Activated naive CD4-positive, alpha-beta T cell treated with anti-CD3 and anti-CD28 coated beads for 36 hours (primary cell): ENCODE measurements around the gene MNT. TPM values are rescaled to one million over a fixed set of nuclear protein-coding genes. Genes with fewer than 3 reads are reported as not detected.
"Not testable (repeated sequence)": the region's sequence is repeated elsewhere in the genome, so short reads cannot be mapped to it uniquely, and the experiment has no call there.

ENCODE experiments used
- CTCF ChIA-PET: fragments of 350-600 bp; sonication (Branson Sonifier 250); formaldehyde crosslinking; loops from one replicate; lab custom pipeline; 2021; ENCODE audit warnings: antibody characterized with exemption; lab: Charles Lee
- DNase-seq: peaks from one replicate; pipeline ENCODE4 v3.0.0-alpha.2; 2020
- H3K27ac Mint-ChIP-seq: one replicate; pipeline ENCODE4 v1.8.0; 2021; ENCODE audit warnings: mild to moderate bottlenecking, mixed read lengths
- H3K27me3 Mint-ChIP-seq: one replicate; pipeline ENCODE4 v1.8.0; 2021; ENCODE audit warnings: low read depth, mixed read lengths
- H3K36me3 Mint-ChIP-seq: one replicate; pipeline ENCODE4 v1.8.0; 2021; ENCODE audit warnings: low read depth, mixed read lengths
- H3K4me1 Mint-ChIP-seq: one replicate; pipeline ENCODE4 v1.8.0; 2021; ENCODE audit warnings: low read depth, mixed read lengths
- H3K4me3 Mint-ChIP-seq: one replicate; pipeline ENCODE4 v1.8.0; 2021; ENCODE audit warnings: mild to moderate bottlenecking, moderate library complexity, mixed read lengths
- H3K9me3 Mint-ChIP-seq: one replicate; pipeline ENCODE4 v1.8.0; 2021; ENCODE audit warnings: mixed read lengths
- intact Hi-C: fragments of 100-400 bp; cut with micrococcal nuclease; formaldehyde crosslinking; loops from one replicate; pipeline ENCODE4 v1.15.1; 2023
- total RNA-seq, 2 experiments: library from RNA; stranded (reverse); gene quantifications; one replicate each; pipeline ENCODE4 v1.2.3, GENCODE V29; 2021

Gene MNT, protein sequence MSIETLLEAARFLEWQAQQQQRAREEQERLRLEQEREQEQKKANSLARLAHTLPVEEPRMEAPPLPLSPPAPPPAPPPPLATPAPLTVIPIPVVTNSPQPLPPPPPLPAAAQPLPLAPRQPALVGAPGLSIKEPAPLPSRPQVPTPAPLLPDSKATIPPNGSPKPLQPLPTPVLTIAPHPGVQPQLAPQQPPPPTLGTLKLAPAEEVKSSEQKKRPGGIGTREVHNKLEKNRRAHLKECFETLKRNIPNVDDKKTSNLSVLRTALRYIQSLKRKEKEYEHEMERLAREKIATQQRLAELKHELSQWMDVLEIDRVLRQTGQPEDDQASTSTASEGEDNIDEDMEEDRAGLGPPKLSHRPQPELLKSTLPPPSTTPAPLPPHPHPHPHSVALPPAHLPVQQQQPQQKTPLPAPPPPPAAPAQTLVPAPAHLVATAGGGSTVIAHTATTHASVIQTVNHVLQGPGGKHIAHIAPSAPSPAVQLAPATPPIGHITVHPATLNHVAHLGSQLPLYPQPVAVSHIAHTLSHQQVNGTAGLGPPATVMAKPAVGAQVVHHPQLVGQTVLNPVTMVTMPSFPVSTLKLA
- 10 to 100 TPM; 13.1 to 17.0 TPM for total RNA-seq

DNA sequence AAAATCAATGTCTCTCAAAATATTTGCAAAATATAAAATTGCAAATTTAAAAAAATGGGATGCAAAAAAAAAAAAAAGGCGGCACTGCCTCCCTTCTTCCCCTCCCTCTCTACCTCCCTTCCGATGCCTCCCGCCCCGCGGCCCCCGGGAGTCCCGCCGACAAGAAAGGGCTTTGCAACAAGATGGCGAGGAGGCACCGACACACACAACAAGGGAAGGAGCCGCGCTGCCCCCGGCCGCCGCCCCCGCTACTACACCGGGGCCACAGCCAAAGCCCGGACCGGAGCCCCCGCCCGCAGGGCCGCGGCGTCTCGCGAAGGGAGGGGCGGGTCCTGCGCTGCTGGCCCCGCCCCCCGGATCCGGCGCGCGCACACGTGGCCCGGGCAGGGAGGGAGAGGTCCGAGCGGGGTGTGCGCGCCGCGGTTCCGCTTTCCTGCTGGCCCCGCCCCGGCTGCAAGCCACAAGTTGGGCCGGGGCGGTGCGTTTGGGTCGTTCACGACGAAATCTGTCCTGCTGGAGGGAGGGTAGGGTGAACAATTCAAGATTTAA lies at the start of gene MNT:
Gene MNT (minus strand): TSS at position 184 of the 549 bp plus-strand sequence. CDS start 348 bp downstream, outside the sequence.
- H3K27ac Mint-ChIP-seq = peak within 1 kb of the TSS; percentile 96
- DNase-seq = peak; percentile 93
- intact Hi-C loops = loop anchor here (1.0 to 5.0 kb wide), 11 partner anchors 9 to 684 kb away; partner anchors contain the start of genes CLUH, METTL16, SGSM2 and SMG6
- H3K9me3 Mint-ChIP-seq = no peaks in the 10 kb centered on the region
- peak within 1 kb of the TSS; percentile 98 for H3K4me3 Mint-ChIP-seq
- H3K27me3 Mint-ChIP-seq = no peaks in the 10 kb centered on the region
- H3K36me3 Mint-ChIP-seq = no peaks in the 10 kb centered on the region
- CTCF ChIA-PET = interaction anchor here (4.5 kb wide), 1 partner anchor 18 kb away, joined by 26 read pairs; no protein-coding TSS in a partner anchor
- peaks cover 42% of the 10 kb centered on the region for H3K4me1 Mint-ChIP-seq

DNA sequence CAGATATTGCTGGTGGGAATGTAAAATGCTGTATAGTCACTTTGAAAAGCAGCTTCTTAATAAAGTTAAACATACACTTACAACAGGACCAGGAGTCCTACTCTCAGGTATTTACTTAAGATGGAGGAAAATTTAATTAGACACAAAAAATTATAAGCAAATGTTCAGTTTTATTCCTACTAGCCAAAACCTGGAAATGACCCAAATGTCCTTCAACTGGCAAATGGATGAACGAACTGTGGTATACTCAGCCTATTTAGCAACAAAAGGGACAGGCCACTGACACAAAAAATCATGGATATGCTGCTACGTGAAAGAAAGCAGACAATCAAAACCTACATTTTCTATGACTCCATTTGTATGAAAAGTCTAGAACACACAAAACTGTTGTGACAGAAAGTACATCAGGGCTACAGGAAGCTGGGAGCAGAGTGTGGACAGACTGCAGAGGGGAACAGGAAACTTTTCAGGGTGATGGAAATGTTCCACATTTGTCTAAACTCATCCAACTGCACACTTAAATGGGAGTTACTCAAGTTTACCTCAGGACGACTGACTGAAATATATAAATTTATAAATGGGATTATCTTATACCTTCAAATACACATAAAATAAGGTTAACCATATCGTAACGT lies 49.3 kb upstream of the MNT start:
- H3K9me3 Mint-ChIP-seq = peaks cover 4% of the 10 kb centered on the region
- CTCF ChIA-PET = interaction anchor here (0.5 to 0.9 kb wide), 3 partner anchors 52 to 575 kb away, joined by 3 to 4 read pairs (median 3); no protein-coding TSS in a partner anchor
- peak overlapping the region; percentile 28 for H3K27ac Mint-ChIP-seq
- no peak overlapping the region for H3K4me3 Mint-ChIP-seq
- peaks cover 18% of the 10 kb centered on the region for H3K36me3 Mint-ChIP-seq
- peaks cover 27% of the 10 kb centered on the region for H3K4me1 Mint-ChIP-seq
- no peaks in the 10 kb centered on the region for H3K27me3 Mint-ChIP-seq
- no peak for DNase-seq
- intact Hi-C loops = no loop called here

DNA sequence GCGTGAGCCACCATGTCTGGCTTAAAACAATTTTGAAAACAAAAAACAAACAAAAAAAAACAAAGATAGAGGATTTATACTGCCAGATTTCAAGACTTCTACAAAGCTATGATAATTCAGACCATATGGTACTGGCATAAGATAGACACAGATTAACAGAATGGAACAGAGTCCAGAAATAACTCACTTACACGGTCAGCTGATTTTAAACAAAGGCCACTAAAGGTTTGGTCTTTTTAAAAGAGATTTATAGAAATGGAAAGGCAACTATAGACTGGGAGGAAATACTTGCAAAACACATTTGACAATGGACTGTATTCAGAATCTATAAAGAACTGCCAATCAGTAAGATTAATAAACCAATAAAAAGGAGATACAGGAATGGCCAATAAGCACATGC lies 48.6 kb upstream of the MNT start:
- Mint-ChIP-seq H3K27ac (no peak overlapping the region), H3K9me3 (peaks cover 4% of the 10 kb centered on the region), H3K4me3 (no peak overlapping the region), H3K4me1 (peaks cover 25% of the 10 kb centered on the region), H3K36me3 (peaks cover 19% of the 10 kb centered on the region), H3K27me3 (no peaks in the 10 kb centered on the region)
- intact Hi-C loops = no loop called here
- no peak for DNase-seq
- CTCF ChIA-PET = interaction anchor here (0.5 to 0.6 kb wide), 2 partner anchors 52 to 575 kb away, joined by 3 read pairs; no protein-coding TSS in a partner anchor

DNA sequence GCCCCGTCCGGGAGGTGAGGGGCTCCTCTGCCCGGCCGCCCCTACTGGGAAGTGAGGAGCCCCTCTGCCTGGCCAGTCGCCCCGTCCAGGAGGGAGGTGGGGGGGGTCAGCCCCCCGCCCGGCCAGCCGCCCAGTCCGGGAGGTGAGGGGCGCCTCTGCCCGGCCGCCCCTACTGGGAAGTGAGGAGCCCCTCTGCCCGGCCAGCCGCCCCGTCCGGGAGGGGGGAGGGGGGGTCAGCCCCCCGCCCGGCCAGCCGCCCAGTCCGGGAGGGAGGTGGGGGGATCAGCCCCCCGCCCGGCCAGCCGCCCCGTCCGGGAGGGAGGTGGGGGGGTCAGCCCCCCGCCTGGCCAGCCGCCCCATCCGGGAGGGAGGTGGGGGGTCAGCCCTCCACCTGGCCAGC lies 46.6 kb upstream of the MNT start:
- H3K27ac Mint-ChIP-seq, DNase-seq, H3K27me3 Mint-ChIP-seq, CTCF ChIA-PET, H3K4me3 Mint-ChIP-seq, intact Hi-C loops, H3K9me3 Mint-ChIP-seq: not testable (repeated sequence)
- Mint-ChIP-seq H3K36me3 (peaks cover 18% of the 10 kb centered on the region), H3K4me1 (peaks cover 13% of the 10 kb centered on the region)

DNA sequence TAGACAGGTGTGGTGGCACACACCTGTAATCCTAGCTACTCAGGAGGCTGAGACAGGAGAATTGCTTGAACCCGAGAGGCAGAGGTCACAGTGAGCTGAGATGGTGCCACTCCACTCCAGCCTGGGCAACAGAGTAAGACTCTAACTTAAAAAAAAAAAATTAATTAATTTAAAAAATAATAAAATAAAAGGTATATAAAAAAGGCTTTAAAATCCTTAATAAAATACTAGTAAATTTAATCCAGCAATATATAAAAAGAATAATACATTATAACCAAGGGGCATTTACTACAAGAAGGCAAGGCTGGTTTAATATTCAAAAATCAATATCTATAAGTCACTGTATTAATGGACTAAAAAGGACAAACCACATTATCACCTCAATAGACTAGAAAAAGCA lies 44.8 kb upstream of the MNT start:
- intact Hi-C loops = no loop called here
- CTCF ChIA-PET = no interaction called here
- DNase-seq = no peak
- Mint-ChIP-seq H3K27me3 (no peaks in the 10 kb centered on the region), H3K4me3 (no peak overlapping the region), H3K36me3 (peaks cover 22% of the 10 kb centered on the region), H3K4me1 (peaks cover 11% of the 10 kb centered on the region), H3K9me3 (peaks cover 4% of the 10 kb centered on the region), H3K27ac (no peak overlapping the region)

DNA sequence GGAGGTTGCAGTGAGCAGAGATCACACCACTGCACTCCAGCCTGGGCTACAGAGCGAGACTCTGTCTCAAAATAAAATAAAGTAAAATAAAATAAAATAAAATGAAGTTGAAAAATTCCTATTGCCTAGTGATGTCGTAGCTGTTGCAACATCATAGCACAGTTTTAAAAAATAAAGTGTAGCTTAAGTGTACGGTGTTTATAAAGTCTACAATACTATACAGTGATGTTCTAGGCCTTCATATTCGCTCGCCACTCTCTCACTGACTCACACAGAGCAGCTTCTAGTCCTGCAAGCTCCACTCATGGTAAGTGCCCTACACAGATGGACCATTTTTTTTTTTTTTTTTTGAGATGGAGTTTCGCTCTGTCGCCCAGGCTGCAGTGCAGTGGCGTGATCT lies 43.5 kb upstream of the MNT start:
- no peak for DNase-seq
- peaks cover 7% of the 10 kb centered on the region for H3K4me1 Mint-ChIP-seq
- H3K4me3 Mint-ChIP-seq = no peak overlapping the region
- H3K27me3 Mint-ChIP-seq = no peaks in the 10 kb centered on the region
- H3K9me3 Mint-ChIP-seq = peaks cover 4% of the 10 kb centered on the region
- no peak overlapping the region for H3K27ac Mint-ChIP-seq
- intact Hi-C loops = no loop called here
- peaks cover 21% of the 10 kb centered on the region for H3K36me3 Mint-ChIP-seq
- CTCF ChIA-PET = interaction anchor here (0.6 kb wide), 2 partner anchors 14 to 221 kb away, joined by 3 read pairs; no protein-coding TSS in a partner anchor

DNA sequence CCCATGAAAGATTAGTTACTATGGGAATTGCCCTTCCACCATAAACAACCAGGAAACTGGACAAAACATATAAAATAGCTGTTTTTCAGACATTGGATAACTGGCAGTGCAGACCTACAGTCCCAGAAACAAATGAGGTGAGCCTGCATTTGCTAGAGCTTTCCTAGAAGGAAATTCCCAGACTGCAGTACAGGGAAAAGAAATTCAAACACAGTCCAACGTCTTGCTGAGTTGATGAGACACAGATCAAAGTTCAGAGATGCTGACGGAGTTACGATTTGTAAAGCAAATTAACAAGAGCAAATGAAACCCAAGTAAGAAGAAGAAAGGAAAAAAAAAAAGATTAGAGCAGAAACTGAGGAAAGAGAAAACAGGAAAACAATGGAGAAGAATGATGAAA lies 41.3 kb upstream of the MNT start:
- Mint-ChIP-seq H3K4me3 (no peak overlapping the region), H3K36me3 (peaks cover 31% of the 10 kb centered on the region), H3K9me3 (peaks cover 4% of the 10 kb centered on the region), H3K4me1 (peaks cover 12% of the 10 kb centered on the region), H3K27me3 (no peaks in the 10 kb centered on the region), H3K27ac (no peak overlapping the region)
- intact Hi-C loops = no loop called here
- no peak for DNase-seq
- CTCF ChIA-PET = interaction anchor here (0.6 to 1.0 kb wide), 2 partner anchors 10 to 87 kb away, joined by 5 read pairs; no protein-coding TSS in a partner anchor

DNA sequence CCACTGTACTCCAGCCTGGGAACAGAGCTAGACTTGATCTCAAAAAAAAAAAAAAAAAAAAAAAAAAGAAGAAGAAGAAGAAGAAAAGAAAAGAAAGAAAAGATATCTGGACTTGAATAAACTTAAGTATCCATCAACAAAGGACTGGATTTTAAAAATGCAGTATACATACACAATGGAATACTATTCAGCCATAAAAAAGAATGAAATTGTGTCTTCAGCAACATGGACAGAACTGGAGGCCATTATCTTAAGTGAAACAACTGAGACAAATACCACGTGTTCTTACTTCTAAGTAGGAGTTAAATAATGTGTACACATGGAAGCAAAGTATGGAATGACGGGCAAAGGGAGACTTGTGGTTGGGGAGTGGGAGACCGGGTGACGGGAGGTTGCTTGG lies 40.1 kb upstream of the MNT start:
- Mint-ChIP-seq H3K9me3 (peaks cover under 1% of the 10 kb centered on the region), H3K4me1 (peaks cover 12% of the 10 kb centered on the region), H3K36me3 (peaks cover 33% of the 10 kb centered on the region), H3K27ac (no peak overlapping the region), H3K4me3 (no peak overlapping the region), H3K27me3 (no peaks in the 10 kb centered on the region)
- intact Hi-C loops = no loop called here
- CTCF ChIA-PET = interaction anchor here (0.8 to 1.1 kb wide), 2 partner anchors 25 to 59 kb away, joined by 3 to 4 read pairs; no protein-coding TSS in a partner anchor
- no peak for DNase-seq

DNA sequence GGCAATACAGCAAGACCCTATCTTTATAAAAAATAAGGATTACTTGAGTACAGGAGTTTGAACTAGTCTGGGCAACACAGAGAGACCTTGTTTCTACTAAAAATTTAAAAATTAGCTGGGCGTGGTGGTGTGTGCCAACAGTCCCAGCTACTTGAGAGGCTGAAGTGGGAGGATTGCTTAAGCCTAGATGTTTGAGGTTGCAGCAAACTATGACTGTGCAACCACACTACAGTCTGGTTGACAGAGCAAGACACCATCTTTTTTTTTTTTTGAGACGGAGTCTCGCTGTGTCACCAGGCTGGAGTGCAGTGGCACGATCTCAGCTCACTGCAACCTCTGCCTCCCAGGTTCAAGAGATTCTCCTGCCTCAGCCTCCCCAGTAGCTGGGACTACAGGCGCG lies 39.1 kb upstream of the MNT start:
- H3K9me3 Mint-ChIP-seq, H3K27me3 Mint-ChIP-seq, H3K27ac Mint-ChIP-seq, intact Hi-C loops, DNase-seq, H3K4me3 Mint-ChIP-seq: not testable (repeated sequence)
- H3K4me1 Mint-ChIP-seq = peaks cover 12% of the 10 kb centered on the region
- CTCF ChIA-PET = interaction anchor here (0.7 to 0.8 kb wide), 2 partner anchors 58 to 125 kb away, joined by 3 read pairs; no protein-coding TSS in a partner anchor
- peaks cover 33% of the 10 kb centered on the region for H3K36me3 Mint-ChIP-seq

DNA sequence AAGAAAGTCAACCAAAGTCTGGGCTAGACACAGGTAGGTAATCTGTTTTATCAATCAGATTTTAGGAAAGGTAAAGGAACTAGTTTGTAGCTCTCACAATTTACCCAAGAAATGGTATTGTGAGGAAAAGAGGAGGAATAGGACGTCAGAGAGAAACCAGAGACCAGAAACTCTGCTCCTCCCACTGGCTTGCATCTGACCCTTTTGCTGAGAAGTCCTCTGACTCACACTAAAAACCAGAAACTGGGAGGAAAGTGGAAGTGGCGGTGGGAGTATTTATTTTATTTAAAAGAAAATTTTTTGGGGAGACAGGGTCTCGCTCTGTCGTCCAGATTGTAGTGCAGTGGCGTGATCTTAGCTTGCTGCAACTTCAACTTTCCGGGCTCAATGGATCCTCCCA lies 38.0 kb upstream of the MNT start:
- Mint-ChIP-seq H3K4me3 (no peak overlapping the region), H3K27ac (peak overlapping the region; percentile 41), H3K27me3 (no peaks in the 10 kb centered on the region), H3K9me3 (no peaks in the 10 kb centered on the region), H3K36me3 (peaks cover 33% of the 10 kb centered on the region), H3K4me1 (peaks cover 12% of the 10 kb centered on the region)
- no peak for DNase-seq
- intact Hi-C loops = no loop called here
- CTCF ChIA-PET = interaction anchor here (1.1 to 3.4 kb wide), 2 partner anchors 56 to 86 kb away, joined by 3 to 13 read pairs; no protein-coding TSS in a partner anchor

DNA sequence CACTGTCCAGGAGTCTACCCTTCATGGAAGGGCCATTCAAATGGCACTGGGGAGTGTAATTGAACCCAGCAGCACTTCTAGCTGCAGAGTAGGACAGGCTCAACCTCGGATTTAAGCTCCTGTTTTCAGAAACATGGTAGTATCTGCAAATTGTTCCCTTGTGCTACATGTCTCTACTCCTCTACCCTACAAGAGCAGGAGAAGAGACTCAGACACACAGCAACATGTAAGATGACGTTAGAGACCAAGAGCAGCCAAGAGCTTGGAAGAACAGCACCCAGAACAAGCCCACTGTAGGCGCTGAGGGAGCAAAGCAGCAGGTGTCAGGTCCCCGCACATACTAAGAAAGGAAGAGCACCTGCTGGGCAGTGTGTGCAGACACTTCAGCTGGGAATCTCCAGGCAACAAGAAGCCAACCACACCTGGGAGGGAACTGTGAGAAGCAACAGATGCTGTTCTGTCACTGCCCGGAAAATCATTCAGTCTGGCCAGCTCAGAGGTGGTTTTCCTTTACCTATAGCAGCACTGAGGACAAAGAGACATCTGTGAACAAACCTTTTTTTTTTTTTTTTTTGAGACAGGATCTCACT lies 35.6 kb upstream of the MNT start:
- Mint-ChIP-seq H3K36me3 (peaks cover 34% of the 10 kb centered on the region), H3K4me1 (peaks cover 4% of the 10 kb centered on the region), H3K27ac (no peak overlapping the region), H3K9me3 (no peaks in the 10 kb centered on the region), H3K4me3 (no peak overlapping the region), H3K27me3 (no peaks in the 10 kb centered on the region)
- DNase-seq = no peak
- CTCF ChIA-PET = interaction anchor here (0.6 to 3.4 kb wide), 4 partner anchors 12 to 122 kb away, joined by 3 to 13 read pairs (median 4); no protein-coding TSS in a partner anchor
- intact Hi-C loops = no loop called here
